HepG2 (cell line): ENCODE results near the gene CDH23. TPM values are rescaled to one million over a fixed set of nuclear protein-coding genes. Genes with fewer than 3 reads are reported as not detected.
A peak's percentile ranks its signal among the peaks of the same experiment; 100 is the strongest.

Experiments used
- ATAC-seq: fragments of 200-7000 bp; cut with Tn5 transposase; 3 replicates; pipeline ENCODE4 v1.9.1; 2020; ENCODE audit warnings: mild to moderate bottlenecking, moderate library complexity
- BruUV-seq: library from RNA; stranded (reverse); fragments of 400-500 nt; replicated peaks from 2 replicates; lab custom pipeline; 2021; lab: Mats Ljungman, UMichigan
- CTCF ChIA-PET: fragments of 300-600 bp; formaldehyde crosslinking; extraction: SDS; loops from one replicate; lab custom pipeline; 2021; ENCODE audit warnings: low total read pairs, inconsistent platforms, low intra/inter-chr PET ratio; lab: Yijun Ruan, JAX
- POLR2A ChIA-PET: fragments of 350-600 bp; sonication (Branson Sonifier 250); formaldehyde crosslinking; loops from one replicate; lab custom pipeline; 2020; ENCODE audit warnings: antibody characterized with exemption, inconsistent platforms; lab: Yijun Ruan, JAX
- DNase-seq: peaks from one replicate; pipeline ENCODE4 v3.0.0-alpha.2; 2015; ENCODE audit warnings: low spot score
- FAIRE-seq: peaks from 3 replicates; lab custom pipeline; 2011; peaks lifted over from hg19 to GRCh38; lab: Jason Lieb, UNC
- H2AFZ ChIP-seq: one replicate; pipeline ENCODE4 v1.6.1; 2011; ENCODE audit warnings: low read length, inconsistent platforms
- H3K27ac ChIP-seq: fragments of 300-600 bp; 3 replicates; pipeline ENCODE4 v1.8.0; 2011; ENCODE audit warnings: mixed run types, mild to moderate bottlenecking, mixed read lengths, low read length, inconsistent platforms; ENCODE audit not compliant: insufficient read depth; ENCODE audit errors: extremely low read length
- H3K27me3 ChIP-seq, 2 experiments: fragments of 200-600 bp in 1 of 2; 2 replicates in 1 of 2; 3 replicates in 1 of 2; pipeline versions ENCODE4 v1.6.0 to v1.8.0; 2011; ENCODE audit warnings: low read length in 2 of 2, mild to moderate bottlenecking in 2 of 2, moderate library complexity in 2 of 2, inconsistent platforms in 1 of 2; ENCODE audit not compliant: insufficient read depth in 2 of 2, control insufficient read depth in 1 of 2
- H3K36me3 ChIP-seq, 2 experiments: fragments of 200-600 bp in 1 of 2; replicated peaks in 1 of 2; 2 replicates in 1 of 2; 3 replicates in 1 of 2; pipeline versions ENCODE4 v1.5.1 to v1.8.0; 2011; ENCODE audit warnings: low read length in 2 of 2, inconsistent platforms in 1 of 2; ENCODE audit not compliant: insufficient read depth in 2 of 2, control insufficient read depth in 1 of 2
- H3K4me1 ChIP-seq: 2 replicates; pipeline ENCODE4 v1.5.1; 2012; ENCODE audit warnings: low read length, inconsistent platforms; ENCODE audit not compliant: insufficient read depth
- H3K4me2 ChIP-seq: 2 replicates; pipeline ENCODE4 v1.6.0; 2011; ENCODE audit warnings: low read depth, low read length, inconsistent platforms
- H3K4me3 ChIP-seq, 3 experiments: fragments of 200-600 bp in 1 of 3; sonication (generic), shearing (Covaris generic) in 1 of 3; replicated peaks in 1 of 3; 2 replicates each; pipeline ENCODE4 v1.5.1; 2011 to 2016; ENCODE audit warnings: low read length in 3 of 3, inconsistent platforms in 2 of 3, low read depth in 2 of 3, mild to moderate bottlenecking in 2 of 3, control low read depth in 1 of 3, mixed read lengths in 1 of 3; ENCODE audit not compliant: insufficient read depth in 1 of 3
- H3K79me2 ChIP-seq: one replicate; pipeline ENCODE4 v1.6.1; 2011; ENCODE audit warnings: low read length, inconsistent platforms; ENCODE audit not compliant: insufficient read depth
- H3K9ac ChIP-seq: 2 replicates; pipeline ENCODE4 v1.6.0; 2011; ENCODE audit warnings: mild to moderate bottlenecking, low read depth, low read length, inconsistent platforms; ENCODE audit not compliant: insufficient read depth
- H3K9me3 ChIP-seq: 2 replicates; pipeline ENCODE4 v1.5.1; 2012; ENCODE audit warnings: mild to moderate bottlenecking, low read length
- H4K20me1 ChIP-seq: 2 replicates; pipeline ENCODE4 v1.6.0; 2011; ENCODE audit warnings: inconsistent platforms, mild to moderate bottlenecking, low read length, moderate library complexity; ENCODE audit not compliant: insufficient read depth
- POLR2G ChIP-seq: fragments of 200-400 bp; formaldehyde crosslinking; IDR thresholded peaks from 2 replicates; pipeline ENCODE4 v1.6.1; 2018; ENCODE audit warnings: mild to moderate bottlenecking, low read depth, low read length, moderate library complexity
- SPEN ChIP-seq: sonication (generic); formaldehyde crosslinking; IDR thresholded peaks from 2 replicates; pipeline ENCODE4 v1.5.1; 2020; ENCODE audit warnings: low read depth, mild to moderate bottlenecking, missing genetic modification reagents
- ZNF136 ChIP-seq: sonication (generic); formaldehyde crosslinking; IDR thresholded peaks from 2 replicates; pipeline ENCODE4 v1.8.1; 2022; ENCODE audit warnings: low read depth, mild to moderate bottlenecking, moderate library complexity, missing genetic modification reagents
- ZNF337 ChIP-seq: sonication (generic); formaldehyde crosslinking; IDR thresholded peaks from 2 replicates; pipeline ENCODE4 v1.5.1; 2020; ENCODE audit warnings: missing genetic modification reagents, low read depth, mild to moderate bottlenecking, borderline replicate concordance
- ZNF354B ChIP-seq: sonication (generic); formaldehyde crosslinking; IDR thresholded peaks from 2 replicates; pipeline ENCODE4 v1.8.0; 2022; ENCODE audit warnings: mild to moderate bottlenecking, missing genetic modification reagents
- ZNF549 ChIP-seq: sonication (generic); formaldehyde crosslinking; IDR thresholded peaks from 2 replicates; pipeline ENCODE4 v1.5.0; 2020; ENCODE audit warnings: missing genetic modification reagents
- ZNF777 ChIP-seq: sonication (generic); formaldehyde crosslinking; IDR thresholded peaks from 2 replicates; pipeline ENCODE4 v1.4.0; 2020; ENCODE audit warnings: missing genetic modification reagents
- ZNF878 ChIP-seq: sonication (generic); formaldehyde crosslinking; IDR thresholded peaks from 2 replicates; pipeline ENCODE4 v1.8.1; 2023; ENCODE audit warnings: mild to moderate bottlenecking, missing genetic modification reagents, moderate library complexity
- ZNF883 ChIP-seq: sonication (generic); formaldehyde crosslinking; IDR thresholded peaks from 2 replicates; pipeline ENCODE4 v1.5.1; 2020; ENCODE audit warnings: mild to moderate bottlenecking, missing genetic modification reagents; ENCODE audit errors: not compliant biosample characterization
- WGBS: methylation state at CpG from one replicate; pipeline ENCODE4 v1.1.6; 2017; ENCODE audit warnings: low lambda C conversion rate; 5-methylcytosine and 5-hydroxymethylcytosine counted together
- in situ Hi-C: cut with HindIII; loops from 2 replicates; pipeline ENCODE4 v1.10.0; 2017; ENCODE audit warnings: low pct_unique_long_range_greater_than_20kb; ENCODE audit not compliant: extremely low pct_ligation_motif_present
- intact Hi-C: fragments of 100-400 bp; cut with micrococcal nuclease; formaldehyde crosslinking; loops from one replicate; pipeline ENCODE4 v1.10.0; 2022; ENCODE audit not compliant: unreplicated experiment
- polyA plus RNA-seq, 8 experiments: library from polyadenylated mRNA; depleted of rRNA in 3 of 8; stranded (reverse) in 7 of 8; unstranded in 1 of 8; fragments of >200 nt; fragmentation: Illumina TruSeq in 4 of 8; extraction: Trizol in 4 of 8; gene quantifications; 2 replicates each; pipeline versions ENCODE4 v1.2.1 to v1.2.3, GENCODE V29; 2011 to 2016; ENCODE audit warnings: low read depth in 4 of 8, missing spikeins in 1 of 8, mixed read lengths in 1 of 8; ENCODE audit not compliant: insufficient read depth in 1 of 8
- total RNA-seq, 5 experiments: library from RNA; depleted of rRNA; stranded (reverse); fragments of >200 nt; fragmentation: Illumina TruSeq; extraction: Trizol; gene quantifications; 2 replicates each; pipeline ENCODE4 v1.2.3, GENCODE V29; 2016; ENCODE audit warnings: low read depth in 1 of 5
- TF ChIP-seq, protein P1 (sequence below): sonication (generic); formaldehyde crosslinking; IDR thresholded peaks from 2 replicates; pipeline ENCODE4 v1.5.0; 2020; ENCODE audit warnings: mild to moderate bottlenecking, missing genetic modification reagents, borderline replicate concordance
- TF ChIP-seq, protein P2 (sequence below): sonication (generic); formaldehyde crosslinking; IDR thresholded peaks from 2 replicates; pipeline ENCODE4 v1.4.0; 2020; ENCODE audit warnings: mild to moderate bottlenecking, missing genetic modification reagents

The CDH23 gene
- total and polyA plus RNA-seq, 2 of the 13 experiments (the other 11 are each of a cell fraction or from before 2014, with no cell fraction given), result 0.13 TPM; not detected in 1

DNA sequence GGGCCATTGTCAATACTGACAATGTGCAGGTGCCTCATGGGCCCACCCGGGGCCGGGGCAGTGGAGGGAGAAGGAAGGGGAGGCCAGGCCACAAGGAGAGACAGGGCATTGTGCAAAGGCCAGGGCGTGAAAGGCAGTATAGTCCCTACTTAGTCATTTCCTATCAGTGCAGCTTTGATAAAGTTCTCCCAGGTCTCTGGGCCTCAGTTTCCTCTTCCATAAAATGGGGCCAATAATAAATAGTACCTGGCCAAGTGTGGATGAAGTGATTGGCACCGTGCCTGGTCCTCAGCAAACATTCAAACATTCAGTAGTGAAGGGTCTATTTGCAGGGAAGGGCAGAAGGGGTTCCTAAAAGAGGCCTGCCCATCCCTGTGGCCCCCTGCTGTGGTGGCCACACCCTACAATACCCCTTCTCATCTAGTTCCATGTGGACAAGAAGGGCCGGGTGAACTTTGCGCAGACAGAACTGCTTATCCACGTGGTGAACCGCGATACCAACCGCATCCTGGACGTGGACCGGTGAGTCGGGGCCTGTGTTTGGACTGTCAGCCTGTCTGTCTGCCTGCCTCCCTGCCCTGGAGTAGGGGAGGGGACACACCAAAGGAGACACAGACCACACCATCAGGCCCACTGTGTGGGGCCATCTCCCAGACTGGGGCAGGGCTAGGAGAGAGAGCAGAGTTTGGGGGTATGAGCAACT is 413.5 kb downstream of the CDH23 start (continued):
- TF ChIP-seq, protein P1, sequence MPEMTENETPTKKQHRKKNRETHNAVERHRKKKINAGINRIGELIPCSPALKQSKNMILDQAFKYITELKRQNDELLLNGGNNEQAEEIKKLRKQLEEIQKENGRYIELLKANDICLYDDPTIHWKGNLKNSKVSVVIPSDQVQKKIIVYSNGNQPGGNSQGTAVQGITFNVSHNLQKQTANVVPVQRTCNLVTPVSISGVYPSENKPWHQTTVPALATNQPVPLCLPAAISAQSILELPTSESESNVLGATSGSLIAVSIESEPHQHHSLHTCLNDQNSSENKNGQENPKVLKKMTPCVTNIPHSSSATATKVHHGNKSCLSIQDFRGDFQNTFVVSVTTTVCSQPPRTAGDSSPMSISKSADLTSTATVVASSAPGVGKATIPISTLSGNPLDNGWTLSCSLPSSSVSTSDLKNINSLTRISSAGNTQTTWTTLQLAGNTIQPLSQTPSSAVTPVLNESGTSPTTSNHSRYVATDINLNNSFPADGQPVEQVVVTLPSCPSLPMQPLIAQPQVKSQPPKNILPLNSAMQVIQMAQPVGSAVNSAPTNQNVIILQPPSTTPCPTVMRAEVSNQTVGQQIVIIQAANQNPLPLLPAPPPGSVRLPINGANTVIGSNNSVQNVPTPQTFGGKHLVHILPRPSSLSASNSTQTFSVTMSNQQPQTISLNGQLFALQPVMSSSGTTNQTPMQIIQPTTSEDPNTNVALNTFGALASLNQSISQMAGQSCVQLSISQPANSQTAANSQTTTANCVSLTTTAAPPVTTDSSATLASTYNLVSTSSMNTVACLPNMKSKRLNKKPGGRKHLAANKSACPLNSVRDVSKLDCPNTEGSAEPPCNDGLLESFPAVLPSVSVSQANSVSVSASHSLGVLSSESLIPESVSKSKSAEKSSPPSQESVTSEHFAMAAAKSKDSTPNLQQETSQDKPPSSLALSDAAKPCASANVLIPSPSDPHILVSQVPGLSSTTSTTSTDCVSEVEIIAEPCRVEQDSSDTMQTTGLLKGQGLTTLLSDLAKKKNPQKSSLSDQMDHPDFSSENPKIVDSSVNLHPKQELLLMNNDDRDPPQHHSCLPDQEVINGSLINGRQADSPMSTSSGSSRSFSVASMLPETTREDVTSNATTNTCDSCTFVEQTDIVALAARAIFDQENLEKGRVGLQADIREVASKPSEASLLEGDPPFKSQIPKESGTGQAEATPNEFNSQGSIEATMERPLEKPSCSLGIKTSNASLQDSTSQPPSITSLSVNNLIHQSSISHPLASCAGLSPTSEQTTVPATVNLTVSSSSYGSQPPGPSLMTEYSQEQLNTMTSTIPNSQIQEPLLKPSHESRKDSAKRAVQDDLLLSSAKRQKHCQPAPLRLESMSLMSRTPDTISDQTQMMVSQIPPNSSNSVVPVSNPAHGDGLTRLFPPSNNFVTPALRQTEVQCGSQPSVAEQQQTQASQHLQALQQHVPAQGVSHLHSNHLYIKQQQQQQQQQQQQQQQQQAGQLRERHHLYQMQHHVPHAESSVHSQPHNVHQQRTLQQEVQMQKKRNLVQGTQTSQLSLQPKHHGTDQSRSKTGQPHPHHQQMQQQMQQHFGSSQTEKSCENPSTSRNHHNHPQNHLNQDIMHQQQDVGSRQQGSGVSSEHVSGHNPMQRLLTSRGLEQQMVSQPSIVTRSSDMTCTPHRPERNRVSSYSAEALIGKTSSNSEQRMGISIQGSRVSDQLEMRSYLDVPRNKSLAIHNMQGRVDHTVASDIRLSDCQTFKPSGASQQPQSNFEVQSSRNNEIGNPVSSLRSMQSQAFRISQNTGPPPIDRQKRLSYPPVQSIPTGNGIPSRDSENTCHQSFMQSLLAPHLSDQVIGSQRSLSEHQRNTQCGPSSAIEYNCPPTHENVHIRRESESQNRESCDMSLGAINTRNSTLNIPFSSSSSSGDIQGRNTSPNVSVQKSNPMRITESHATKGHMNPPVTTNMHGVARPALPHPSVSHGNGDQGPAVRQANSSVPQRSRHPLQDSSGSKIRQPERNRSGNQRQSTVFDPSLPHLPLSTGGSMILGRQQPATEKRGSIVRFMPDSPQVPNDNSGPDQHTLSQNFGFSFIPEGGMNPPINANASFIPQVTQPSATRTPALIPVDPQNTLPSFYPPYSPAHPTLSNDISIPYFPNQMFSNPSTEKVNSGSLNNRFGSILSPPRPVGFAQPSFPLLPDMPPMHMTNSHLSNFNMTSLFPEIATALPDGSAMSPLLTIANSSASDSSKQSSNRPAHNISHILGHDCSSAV, result no peak
- no peak for TF ChIP-seq ZNF136 (CRISPR knock-in tag)

DNA sequence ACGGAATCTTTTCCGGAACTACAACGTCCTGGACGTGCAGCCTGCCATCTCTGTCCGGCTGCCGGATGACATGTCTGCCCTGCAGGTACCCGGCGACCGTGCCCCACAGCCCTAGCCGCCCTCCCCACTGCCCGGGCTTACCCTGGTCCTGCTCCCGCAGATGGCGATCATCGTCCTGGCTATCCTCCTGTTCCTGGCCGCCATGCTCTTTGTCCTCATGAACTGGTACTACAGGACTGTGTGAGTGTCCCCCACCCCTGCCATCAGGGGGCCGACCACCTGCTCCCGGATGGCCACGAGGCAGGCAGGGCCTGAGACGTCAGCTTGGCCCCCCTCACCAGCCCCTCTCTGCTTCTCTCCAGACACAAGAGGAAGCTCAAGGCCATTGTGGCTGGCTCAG is 414.6 kb downstream of the CDH23 start:
- Histone ChIP-seq H2AFZ (no peak overlapping the region), H3K27me3 (0 out of 5 replicates have a peak, but pooled peaks cover 0 to 5% of the 10 kb centered on the region in 2 experiments), H3K9ac (no peak overlapping the region), H3K9me3 (no peaks in the 10 kb centered on the region), H3K27ac (no peak overlapping the region), H3K4me1 (peaks cover 1% of the 10 kb centered on the region; the same call in 1 of the 2 replicates), H3K36me3 (peaks cover 7 to 11% of the 10 kb centered on the region in 2 experiments; a peak in 4 of 5 replicates), H4K20me1 (no peaks in the 10 kb centered on the region), H3K4me2 (no peak overlapping the region), H3K79me2 (no peaks in the 10 kb centered on the region), H3K4me3 (no peak overlapping the region)
- BruUV-seq, result no TSS peak
- FAIRE-seq (no peak), ATAC-seq (peak; percentile 1; the same call in 2 of the 3 replicates), DNase-seq (no peak)
- POLR2A ChIA-PET, result interaction anchor here (1.0 kb wide), 1 partner anchor 40 kb away, joined by 3 read pairs; the partner anchor contains the start of gene PSAP
- 78% methylated on average over 11 of the region's 19 CpGs for WGBS
- CTCF ChIA-PET, result interaction anchor here (1.2 to 1.3 kb wide), 2 partner anchors 85 to 103 kb away, joined by 3 read pairs; no protein-coding TSS in a partner anchor
- intact Hi-C loops (loop anchor here (5.0 kb wide), 1 partner anchor 39 kb away; the partner anchor contains the start of gene VSIR), in situ Hi-C loops (no loop called here)
- TF ChIP-seq, protein P2, sequence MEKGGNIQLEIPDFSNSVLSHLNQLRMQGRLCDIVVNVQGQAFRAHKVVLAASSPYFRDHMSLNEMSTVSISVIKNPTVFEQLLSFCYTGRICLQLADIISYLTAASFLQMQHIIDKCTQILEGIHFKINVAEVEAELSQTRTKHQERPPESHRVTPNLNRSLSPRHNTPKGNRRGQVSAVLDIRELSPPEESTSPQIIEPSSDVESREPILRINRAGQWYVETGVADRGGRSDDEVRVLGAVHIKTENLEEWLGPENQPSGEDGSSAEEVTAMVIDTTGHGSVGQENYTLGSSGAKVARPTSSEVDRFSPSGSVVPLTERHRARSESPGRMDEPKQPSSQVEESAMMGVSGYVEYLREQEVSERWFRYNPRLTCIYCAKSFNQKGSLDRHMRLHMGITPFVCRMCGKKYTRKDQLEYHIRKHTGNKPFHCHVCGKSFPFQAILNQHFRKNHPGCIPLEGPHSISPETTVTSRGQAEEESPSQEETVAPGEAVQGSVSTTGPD (CRISPR knock-in tag), result no peak
- TF ChIP-seq ZNF354B (CRISPR knock-in tag), result no peak
- TF ChIP-seq ZNF883 (CRISPR knock-in tag), result no peak
- no peak for TF ChIP-seq ZNF878 (CRISPR knock-in tag)
- TF ChIP-seq ZNF549 (CRISPR knock-in tag), result no peak
- no peak for TF ChIP-seq POLR2G
- no peak for TF ChIP-seq ZNF337 (CRISPR knock-in tag)
- no peak for TF ChIP-seq SPEN (CRISPR knock-in tag)
- no peak for TF ChIP-seq ZNF777
